ENCODE results near the gene CACNA1G.

CACNA1G gene

GRCh38 chr17:50586421-50587247, 26.1 kb downstream of the CACNA1G start:
- DNase-seq, result no peak

GRCh38 chr17:50587571-50587970, 27.1 kb downstream of the CACNA1G start:
- no peak for DNase-seq

- peak in 1 of 58 donors; percentile 8 for DNase-seq
These were observed 28.0 kb downstream of the CACNA1G start for GRCh38 chr17:50588391-50589049.

GRCh38 chr17:50589095-50589705, 28.7 kb downstream of the CACNA1G start:
- DNase-seq, result peak in 2 of 58 donors; percentile 20 to 33

GRCh38 chr17:50590946-50591737, 30.6 kb downstream of the CACNA1G start:
- no peak for DNase-seq

DNA sequence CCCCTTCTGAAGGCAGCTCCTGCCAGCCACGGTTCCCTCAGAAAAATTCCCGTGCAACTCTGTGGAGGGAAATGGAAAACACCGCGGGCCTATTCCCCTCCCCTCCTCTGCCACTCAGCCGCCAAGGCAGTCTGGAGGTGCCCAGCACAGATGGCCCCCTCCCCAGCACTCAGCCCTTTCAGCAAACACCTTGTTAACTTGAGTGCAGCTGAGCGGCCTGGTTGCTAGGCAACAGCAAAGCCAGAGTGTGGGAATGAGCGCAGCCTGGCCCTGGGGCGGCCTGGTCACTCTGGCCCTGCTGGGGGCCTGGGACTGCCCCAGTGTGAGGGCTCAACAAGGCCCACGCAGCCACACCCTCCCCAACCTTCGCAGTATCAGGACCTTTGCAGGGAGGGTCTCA, 32.8 kb downstream of the CACNA1G start:
- DNase-seq, result peak in 3 of 58 donors; percentile 14 to 28 (median 22)

GRCh38 chr17:50594128-50594823, 33.8 kb downstream of the CACNA1G start:
- DNase-seq, result no peak

DNA sequence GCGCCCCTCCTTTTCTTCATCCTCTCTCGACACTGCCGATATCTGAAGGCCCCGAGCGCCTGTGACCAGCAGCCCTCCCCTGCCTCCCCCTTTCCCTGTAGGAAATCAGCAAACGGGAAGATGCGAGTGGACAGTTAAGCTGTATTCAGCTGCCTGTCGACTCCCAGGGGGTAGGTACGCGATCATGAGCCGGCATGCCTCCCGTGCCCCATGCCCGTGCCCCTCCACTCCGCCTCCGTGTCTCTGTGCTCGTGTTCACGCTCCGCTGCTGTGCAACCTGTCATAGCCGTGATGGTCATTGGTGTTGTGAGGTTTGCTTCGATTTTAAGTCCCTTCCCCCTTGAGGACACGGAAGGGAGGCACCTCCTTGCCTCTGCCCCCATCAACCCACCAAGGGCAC, 34.4 kb downstream of the CACNA1G start:
- DNase-seq, result no peak

- DNase-seq, result no peak
These were observed 35.9 kb downstream of the CACNA1G start for GRCh38 chr17:50596191-50597037.

DNA sequence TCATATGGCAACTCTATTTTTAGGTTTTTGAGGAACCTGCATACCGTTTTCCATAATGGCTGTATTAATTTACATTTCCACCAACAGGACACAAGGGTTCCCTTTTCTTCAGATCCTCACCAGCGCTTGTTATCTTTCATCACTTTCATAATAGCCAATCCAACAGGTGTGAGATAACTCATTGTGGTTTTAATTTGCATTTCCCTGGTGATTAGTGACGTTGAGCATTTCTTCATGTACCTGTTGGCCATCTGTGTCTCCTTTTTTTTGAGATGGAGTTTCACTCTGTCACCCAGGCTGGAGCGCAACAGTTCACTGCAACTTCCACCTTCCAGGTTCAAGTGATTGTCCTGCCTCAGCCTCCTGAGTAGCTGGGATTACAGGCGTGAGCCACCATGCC, 38.0 kb downstream of the CACNA1G start:
- DNase-seq, result no peak

GRCh38 chr17:50599606-50600005, 39.1 kb downstream of the CACNA1G start:
- DNase-seq, result no peak

DNA sequence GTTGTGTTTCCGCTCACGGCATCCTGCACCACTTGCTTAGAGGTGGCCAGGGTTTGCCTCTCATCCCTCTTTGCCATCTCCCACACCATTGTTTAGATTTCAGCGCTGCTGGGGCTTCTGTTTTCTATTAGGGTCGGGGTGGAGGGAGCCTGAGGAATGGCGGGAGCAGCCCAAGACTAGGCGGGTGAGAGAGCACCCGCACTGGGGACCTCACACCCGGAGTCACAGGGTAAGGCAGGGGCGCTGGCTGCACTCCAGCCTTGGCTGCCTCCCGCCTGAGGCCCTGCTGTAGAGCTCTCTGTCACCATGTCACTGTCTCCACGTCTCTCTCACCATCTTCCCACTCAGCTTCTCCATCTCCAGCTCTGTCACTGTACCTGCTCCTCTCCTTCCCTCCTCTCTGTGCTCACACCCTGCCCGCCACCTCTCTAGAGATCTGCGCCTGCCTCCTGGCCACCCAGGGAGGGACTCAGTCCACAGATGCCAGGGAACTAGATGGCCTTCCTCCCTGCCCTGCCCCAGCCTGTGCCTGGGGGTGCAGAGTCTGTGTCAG, 41.4 kb downstream of the CACNA1G start:
- DNase-seq, result no peak

GRCh38 chr17:50602836-50603235, 42.3 kb downstream of the CACNA1G start:
- DNase-seq, result no peak

DNA sequence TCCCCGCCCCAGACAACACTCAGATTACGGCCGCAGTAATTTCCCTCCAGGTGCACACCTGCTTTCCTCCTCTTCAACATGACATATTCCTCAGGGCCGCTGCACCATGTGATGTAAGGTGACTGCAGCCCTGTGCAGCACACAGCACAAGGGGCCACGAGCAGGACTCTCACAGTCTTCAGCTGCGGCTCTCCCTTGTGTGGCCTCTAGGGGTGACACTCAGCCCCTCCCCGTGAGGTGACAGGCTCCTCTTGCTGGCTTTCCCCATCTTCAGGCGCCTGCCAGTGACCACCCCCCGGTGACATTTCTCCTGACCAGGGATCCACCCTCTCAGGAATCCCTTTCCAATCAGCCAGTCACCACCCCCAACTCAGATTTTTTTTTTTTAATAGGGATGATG, 42.8 kb downstream of the CACNA1G start:
- DNase-seq, result no peak

- DNase-seq, result peak in 7 of 58 donors; percentile 5 to 26 (median 14)
These were observed 44.0 kb downstream of the CACNA1G start for GRCh38 chr17:50604513-50604912.

GRCh38 chr17:50605429-50605828, 44.9 kb downstream of the CACNA1G start:
- no peak for DNase-seq

- peak in 2 of 58 donors; percentile 14 to 27 for DNase-seq
These were observed 47.1 kb downstream of the CACNA1G start for GRCh38 chr17:50607522-50608175.

GRCh38 chr17:50608700-50609379, 48.3 kb downstream of the CACNA1G start:
- DNase-seq, result peak in 4 of 58 donors; percentile 11 to 19 (median 14)
